ENCODE results near the gene PUSL1.

DNA sequence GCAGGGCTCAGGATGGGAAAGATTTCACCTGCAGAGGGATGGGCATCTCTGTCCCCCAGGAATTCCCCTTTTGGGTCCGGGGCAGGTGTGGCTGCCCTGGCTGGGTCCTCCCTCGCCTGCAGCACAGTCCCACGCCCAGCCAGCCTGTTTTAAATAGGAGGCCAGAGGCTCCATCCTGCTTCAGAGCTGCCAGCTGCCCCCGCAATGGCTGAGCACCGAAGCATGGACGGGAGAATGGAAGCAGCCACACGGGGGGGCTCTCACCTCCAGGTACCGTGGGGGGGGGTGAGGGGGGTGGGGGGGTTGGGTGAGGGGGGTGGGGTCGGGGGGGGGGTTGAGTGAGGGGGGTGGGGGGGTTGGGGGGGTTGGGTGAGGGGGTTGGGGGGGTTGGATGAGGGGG, 24.6 kb upstream of the PUSL1 start:
- TF ChIP-seq, protein P1, sequence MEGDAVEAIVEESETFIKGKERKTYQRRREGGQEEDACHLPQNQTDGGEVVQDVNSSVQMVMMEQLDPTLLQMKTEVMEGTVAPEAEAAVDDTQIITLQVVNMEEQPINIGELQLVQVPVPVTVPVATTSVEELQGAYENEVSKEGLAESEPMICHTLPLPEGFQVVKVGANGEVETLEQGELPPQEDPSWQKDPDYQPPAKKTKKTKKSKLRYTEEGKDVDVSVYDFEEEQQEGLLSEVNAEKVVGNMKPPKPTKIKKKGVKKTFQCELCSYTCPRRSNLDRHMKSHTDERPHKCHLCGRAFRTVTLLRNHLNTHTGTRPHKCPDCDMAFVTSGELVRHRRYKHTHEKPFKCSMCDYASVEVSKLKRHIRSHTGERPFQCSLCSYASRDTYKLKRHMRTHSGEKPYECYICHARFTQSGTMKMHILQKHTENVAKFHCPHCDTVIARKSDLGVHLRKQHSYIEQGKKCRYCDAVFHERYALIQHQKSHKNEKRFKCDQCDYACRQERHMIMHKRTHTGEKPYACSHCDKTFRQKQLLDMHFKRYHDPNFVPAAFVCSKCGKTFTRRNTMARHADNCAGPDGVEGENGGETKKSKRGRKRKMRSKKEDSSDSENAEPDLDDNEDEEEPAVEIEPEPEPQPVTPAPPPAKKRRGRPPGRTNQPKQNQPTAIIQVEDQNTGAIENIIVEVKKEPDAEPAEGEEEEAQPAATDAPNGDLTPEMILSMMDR (IDR thresholded peaks at IDR 0.05), result no peak
- TF ChIP-seq POLR2A (IDR thresholded peaks at IDR 0.05), result no peak
